Prostate gland (tissue), 2 donors: ENCODE measurements around the gene RSRC1. TPM values are rescaled to one million over a fixed set of nuclear protein-coding genes. Genes with fewer than 3 reads are reported as not detected.

Experiments
- DNase-seq: peaks from one replicate; pipeline ENCODE4 v3.0.0-alpha.2; 2019; ENCODE audit warnings: low spot score
- H3K27ac ChIP-seq, 2 donors: fragments of 200-600 bp; sonication (generic); 2 replicates each; pipeline ENCODE4 v1.5.1; 2017 to 2019
- H3K27me3 ChIP-seq: fragments of 200-600 bp; sonication (generic); replicated peaks from 2 replicates; pipeline ENCODE4 v1.5.1; 2019; ENCODE audit not compliant: insufficient read depth
- H3K36me3 ChIP-seq, 2 donors: fragments of 200-600 bp; sonication (generic); 1 replicate in 1 of 2; 2 replicates in 1 of 2; pipeline versions ENCODE4 v1.5.1 to v1.8.1; 2017 to 2019
- H3K4me1 ChIP-seq: fragments of 200-600 bp; sonication (generic); replicated peaks from 2 replicates; pipeline ENCODE4 v1.5.1; 2019
- H3K4me3 ChIP-seq, 2 donors: fragments of 200-600 bp; sonication (generic); 2 replicates each; pipeline ENCODE4 v1.5.1; 2017 to 2019
- H3K9me3 ChIP-seq: fragments of 200-600 bp; sonication (generic); 2 replicates; pipeline ENCODE4 v1.5.1; 2017
- CTCF ChIP-seq, 4 experiments: fragments of 200-600 bp in 2 of 4; fragments of 450-650 bp in 2 of 4; sonication (generic) in 2 of 4; IDR thresholded peaks; 1 replicate in 3 of 4; 2 replicates in 1 of 4; pipeline ENCODE4 v1.5.1; 2016 to 2019; ENCODE audit warnings: antibody characterized with exemption in 4 of 4, mild to moderate bottlenecking in 2 of 4, moderate library complexity in 2 of 4
- POLR2A ChIP-seq: fragments of 450-650 bp; IDR thresholded peaks from one replicate; pipeline ENCODE4 v1.6.1; 2016; ENCODE audit warnings: antibody characterized with exemption, mild to moderate bottlenecking
- POLR2AphosphoS5 ChIP-seq: sonication (generic); formaldehyde crosslinking; IDR thresholded peaks from one replicate; pipeline ENCODE4 v1.6.1; 2017; ENCODE audit warnings: antibody characterized with exemption
- WGBS: methylation state at CpG from one replicate; pipeline ENCODE4 v1.1.5; 2018; 5-methylcytosine and 5-hydroxymethylcytosine counted together
- intact Hi-C: fragments of 100-400 bp; cut with DNase I; formaldehyde crosslinking; loops from one replicate; pipeline ENCODE4 v1.14.2; 2022
- total RNA-seq, 2 donors: library from RNA; depleted of rRNA; stranded (reverse); fragments of >200 nt; gene quantifications; one replicate each; pipeline ENCODE4 v1.1.0, GENCODE V29; 2016

The RSRC1 gene
- total RNA-seq, 2 donors from 2014 or later = 36.5 to 50.7 TPM

GRCh38 chr3:158572766-158573060 is 462.8 kb downstream of the RSRC1 start:
- intact Hi-C loops = loop anchor here (5.0 kb wide), 1 partner anchor 70 kb away; the partner anchor contains the start of gene GFM1
- Histone ChIP-seq H3K27ac (no peak overlapping the region), H3K9me3 (no peaks in the 10 kb centered on the region), H3K27me3 (no peaks in the 10 kb centered on the region), H3K4me1 (no peaks in the 10 kb centered on the region), H3K36me3 (no peaks in the 10 kb centered on the region), H3K4me3 (no peak overlapping the region)
- DNase-seq = no peak
- WGBS = 92% methylated on average over 8 of the region's 8 CpGs
- TF ChIP-seq POLR2AphosphoS5 (no peak), CTCF (IDR thresholded peaks at IDR 0.05) (no peak), POLR2A (no peak)

GRCh38 chr3:158573714-158574113 is 463.8 kb downstream of the RSRC1 start:
- Histone ChIP-seq H3K4me3 (no peak overlapping the region), H3K9me3 (no peaks in the 10 kb centered on the region), H3K4me1 (no peaks in the 10 kb centered on the region), H3K27ac (no peak overlapping the region), H3K36me3 (no peaks in the 10 kb centered on the region), H3K27me3 (no peaks in the 10 kb centered on the region)
- WGBS = 91% methylated on average over 7 of the region's 7 CpGs
- intact Hi-C loops = loop anchor here (5.0 kb wide), 1 partner anchor 69 kb away; the partner anchor contains the start of gene GFM1
- no peak for TF ChIP-seq POLR2A
- TF ChIP-seq CTCF (IDR thresholded peaks at IDR 0.05) = no peak
- TF ChIP-seq POLR2AphosphoS5 = no peak
- DNase-seq = no peak

GRCh38 chr3:158574646-158575045 is 464.8 kb downstream of the RSRC1 start:
- Histone ChIP-seq H3K27me3 (no peaks in the 10 kb centered on the region), H3K4me3 (no peak overlapping the region), H3K36me3 (no peaks in the 10 kb centered on the region), H3K27ac (no peak overlapping the region), H3K4me1 (no peaks in the 10 kb centered on the region), H3K9me3 (no peaks in the 10 kb centered on the region)
- TF ChIP-seq CTCF (IDR thresholded peaks at IDR 0.05) (no peak), POLR2A (no peak), POLR2AphosphoS5 (no peak)
- 95% methylated on average over 1 of the region's 1 CpG for WGBS
- DNase-seq = no peak
- intact Hi-C loops = loop anchor here (5.0 kb wide), 1 partner anchor 68 kb away; the partner anchor contains the start of gene GFM1

GRCh38 chr3:158590223-158590622 is 480.3 kb downstream of the RSRC1 start:
- H3K27me3 ChIP-seq = no peaks in the 10 kb centered on the region
- H3K4me1 ChIP-seq = no peaks in the 10 kb centered on the region
- intact Hi-C loops = no loop called here
- DNase-seq = no peak
- no peak overlapping the region for H3K27ac ChIP-seq
- no peaks in the 10 kb centered on the region for H3K9me3 ChIP-seq
- TF ChIP-seq CTCF (IDR thresholded peaks at IDR 0.05) (no peak), POLR2AphosphoS5 (no peak), POLR2A (no peak)
- no peaks in the 10 kb centered on the region for H3K36me3 ChIP-seq
- no peak overlapping the region for H3K4me3 ChIP-seq

Other genes with a start within 250 kb of the RSRC1 start
- gene SHOX2, start 3.7 kb upstream of the RSRC1 start, total RNA-seq = 1 to 10 TPM in 1 of 2 donors, not detected in 1; 2.0 TPM